Hepatocyte (in vitro differentiated cells): ENCODE measurements around the gene CHD6.

Source experiments
- EZH2phosphoT487 ChIP-seq: fragments of 200-600 bp; sonication (generic); IDR thresholded peaks from one replicate; pipeline ENCODE4 v1.6.1; 2018; ENCODE audit warnings: antibody characterized with exemption, mild to moderate bottlenecking, low read depth, moderate library complexity; ENCODE audit not compliant: unreplicated experiment, severe bottlenecking
- TF ChIP-seq, protein P1 (sequence below): fragments of 200-600 bp; sonication (generic); IDR thresholded peaks from 2 replicates; pipeline ENCODE4 v1.5.1; 2016; ENCODE audit warnings: antibody characterized with exemption, mild to moderate bottlenecking; ENCODE audit not compliant: poor library complexity

DNA sequence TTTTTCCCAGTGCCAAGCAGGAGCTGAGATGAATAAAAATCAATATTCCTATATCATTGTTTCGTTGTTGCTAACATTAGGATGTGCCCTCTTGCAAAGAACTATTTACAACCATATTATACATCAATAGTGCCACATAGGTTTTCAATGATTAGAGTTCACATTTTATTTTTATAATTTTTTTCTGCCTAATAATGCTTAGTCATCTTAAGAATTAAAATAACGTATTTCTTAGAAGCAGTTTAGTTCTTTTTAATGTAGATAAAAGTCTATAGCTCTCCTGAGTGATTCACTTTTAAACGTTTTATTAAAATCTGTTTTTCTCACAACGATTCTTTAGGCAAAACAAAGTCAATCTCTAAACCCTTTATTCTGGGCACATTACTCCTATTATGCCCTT, 71.6 kb downstream of the CHD6 start:
- TF ChIP-seq, protein P1, sequence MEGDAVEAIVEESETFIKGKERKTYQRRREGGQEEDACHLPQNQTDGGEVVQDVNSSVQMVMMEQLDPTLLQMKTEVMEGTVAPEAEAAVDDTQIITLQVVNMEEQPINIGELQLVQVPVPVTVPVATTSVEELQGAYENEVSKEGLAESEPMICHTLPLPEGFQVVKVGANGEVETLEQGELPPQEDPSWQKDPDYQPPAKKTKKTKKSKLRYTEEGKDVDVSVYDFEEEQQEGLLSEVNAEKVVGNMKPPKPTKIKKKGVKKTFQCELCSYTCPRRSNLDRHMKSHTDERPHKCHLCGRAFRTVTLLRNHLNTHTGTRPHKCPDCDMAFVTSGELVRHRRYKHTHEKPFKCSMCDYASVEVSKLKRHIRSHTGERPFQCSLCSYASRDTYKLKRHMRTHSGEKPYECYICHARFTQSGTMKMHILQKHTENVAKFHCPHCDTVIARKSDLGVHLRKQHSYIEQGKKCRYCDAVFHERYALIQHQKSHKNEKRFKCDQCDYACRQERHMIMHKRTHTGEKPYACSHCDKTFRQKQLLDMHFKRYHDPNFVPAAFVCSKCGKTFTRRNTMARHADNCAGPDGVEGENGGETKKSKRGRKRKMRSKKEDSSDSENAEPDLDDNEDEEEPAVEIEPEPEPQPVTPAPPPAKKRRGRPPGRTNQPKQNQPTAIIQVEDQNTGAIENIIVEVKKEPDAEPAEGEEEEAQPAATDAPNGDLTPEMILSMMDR, result no peak
- no peak for TF ChIP-seq EZH2phosphoT487
